ENCODE measurements around the gene IL1RAP.

IL1RAP gene

GRCh38 chr3:190577225-190577624 is 63.3 kb downstream of the IL1RAP start:
- no peak for DNase-seq (ENCODE audit: low read depth)

DNA sequence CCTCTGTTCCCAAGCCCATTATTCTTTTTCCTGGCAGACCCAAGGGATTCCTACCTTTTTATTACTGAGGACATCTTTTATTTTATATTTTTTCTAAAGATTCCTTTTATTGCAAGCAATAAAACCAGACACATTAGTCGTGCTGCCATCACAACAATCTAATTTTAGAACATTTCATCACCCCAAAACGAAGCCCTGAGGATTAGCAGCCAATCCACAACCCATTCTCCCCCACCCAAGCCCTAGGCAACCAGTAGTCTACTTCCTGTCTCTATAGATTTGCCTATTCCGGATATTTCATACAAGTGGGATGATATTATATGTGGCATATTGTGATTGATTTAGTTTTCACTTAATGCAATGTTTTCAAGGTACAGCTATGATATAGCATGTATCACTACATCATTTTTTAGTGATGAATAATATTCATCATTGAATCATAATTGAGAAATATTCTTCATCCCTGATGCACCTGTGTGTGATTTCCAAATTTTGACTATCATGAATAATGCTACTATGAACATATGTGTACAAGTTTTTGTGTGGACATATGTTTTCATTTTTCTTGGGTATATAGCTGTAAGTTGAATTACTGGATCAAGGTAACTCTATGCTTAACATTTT is 65.7 kb downstream of the IL1RAP start:
- DNase-seq (ENCODE audit: low read depth) = no peak

DNA sequence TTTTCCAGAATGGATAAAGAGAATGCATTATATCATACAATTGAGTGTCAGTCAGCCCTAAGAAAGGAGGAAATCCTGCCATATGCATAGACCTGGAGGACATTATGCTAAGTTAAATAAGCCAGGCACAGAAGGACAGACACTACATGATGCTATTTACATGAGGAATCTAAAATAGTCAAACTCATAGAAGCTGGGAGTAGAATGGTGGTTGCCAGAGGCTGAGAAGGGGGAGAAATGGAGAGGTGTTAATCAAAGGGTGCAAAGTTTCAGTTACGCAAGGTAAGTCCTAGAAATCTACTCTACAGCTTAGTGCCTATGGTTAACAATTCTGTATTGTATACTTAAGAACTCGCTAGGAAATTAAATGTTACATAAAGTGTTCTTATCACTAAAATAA is 66.5 kb downstream of the IL1RAP start:
- no peak for DNase-seq (ENCODE audit: low read depth)

DNA sequence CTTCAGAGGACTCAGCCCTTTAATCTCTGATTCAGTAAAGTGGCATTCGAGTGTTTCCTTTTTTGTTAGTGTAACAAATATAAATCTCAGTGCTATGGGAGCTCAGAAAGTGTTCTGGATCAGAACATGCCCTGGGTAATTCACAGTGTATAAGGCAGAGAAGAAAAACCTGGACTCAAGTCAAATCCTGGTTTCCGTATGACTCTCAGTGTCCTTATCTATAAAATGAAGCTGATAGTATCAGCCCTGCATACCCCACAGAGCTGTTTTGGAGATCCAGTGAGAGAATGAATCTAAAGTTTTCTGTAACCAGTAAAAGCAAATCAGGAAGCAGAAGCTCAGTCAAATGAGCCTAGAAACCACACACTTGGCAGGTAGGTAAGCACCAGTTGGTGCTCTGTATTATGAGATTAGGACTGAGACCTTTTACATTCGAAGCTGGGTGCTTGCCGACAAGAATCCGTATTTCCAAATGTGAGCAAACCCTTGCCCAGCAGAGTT is 67.2 kb downstream of the IL1RAP start:
- DNase-seq (ENCODE audit: low read depth) = no peak

DNA sequence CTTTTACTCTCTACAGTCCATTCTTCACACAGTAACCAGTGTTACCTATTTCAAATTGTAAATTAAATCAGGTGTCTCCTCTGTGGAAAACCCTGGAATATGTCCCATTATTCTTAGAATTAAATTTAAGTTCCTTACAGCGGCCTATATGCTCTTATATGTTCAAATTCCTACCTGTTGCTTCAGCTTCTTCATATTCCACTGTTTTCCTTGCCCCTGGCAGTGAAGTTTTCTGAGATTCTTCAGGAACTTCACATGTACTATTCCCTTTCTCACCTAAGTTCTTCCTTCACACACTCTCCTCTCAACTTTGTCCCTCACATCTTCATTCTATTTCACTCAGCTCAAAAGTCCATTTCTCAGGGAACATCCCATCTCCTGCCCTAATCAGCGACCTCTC is 68.8 kb downstream of the IL1RAP start:
- no peak for DNase-seq (ENCODE audit: low read depth)

DNA sequence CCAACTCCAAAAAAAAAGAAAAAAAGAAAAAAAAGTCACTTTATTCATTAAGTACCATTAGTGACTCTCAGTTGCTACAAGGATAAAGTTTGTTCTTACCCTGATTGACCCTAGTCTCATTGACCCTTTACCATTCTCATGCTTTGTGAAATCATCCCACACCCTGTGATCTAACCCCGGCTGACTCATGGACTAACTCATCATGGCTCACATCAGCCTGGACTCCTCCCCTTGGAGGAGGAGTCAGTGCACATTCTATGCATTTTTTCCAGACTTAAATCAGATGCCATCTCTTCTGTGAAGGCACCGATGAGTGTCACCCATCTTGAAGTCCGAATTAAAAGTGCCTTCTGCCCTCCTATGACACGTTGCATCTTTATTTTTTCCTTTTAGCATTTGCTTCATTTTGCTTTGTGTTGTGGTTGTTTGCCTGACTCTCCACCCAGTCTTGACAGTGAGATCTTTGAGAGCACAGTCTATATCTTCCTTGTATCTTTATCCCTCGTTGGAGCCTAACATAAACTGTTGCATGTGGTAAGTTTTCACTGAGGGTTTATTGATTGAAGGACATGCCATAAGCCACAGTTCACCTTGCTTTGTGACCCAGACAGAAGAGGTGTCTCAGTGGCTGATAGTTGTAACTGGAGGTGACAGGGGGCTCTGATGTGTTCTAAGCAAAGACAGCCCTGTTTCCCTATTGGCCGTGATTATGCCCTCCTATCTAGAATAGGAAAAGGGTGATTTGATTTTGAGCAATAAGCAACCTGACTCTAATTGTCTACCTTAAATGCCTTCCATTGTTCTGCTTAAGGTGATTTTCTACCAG is 72.1 kb downstream of the IL1RAP start:
- DNase-seq (ENCODE audit: low read depth) = peak; percentile 33

GRCh38 chr3:190586631-190587011 is 72.7 kb downstream of the IL1RAP start:
- peak; percentile 35 for DNase-seq (ENCODE audit: low read depth)

DNA sequence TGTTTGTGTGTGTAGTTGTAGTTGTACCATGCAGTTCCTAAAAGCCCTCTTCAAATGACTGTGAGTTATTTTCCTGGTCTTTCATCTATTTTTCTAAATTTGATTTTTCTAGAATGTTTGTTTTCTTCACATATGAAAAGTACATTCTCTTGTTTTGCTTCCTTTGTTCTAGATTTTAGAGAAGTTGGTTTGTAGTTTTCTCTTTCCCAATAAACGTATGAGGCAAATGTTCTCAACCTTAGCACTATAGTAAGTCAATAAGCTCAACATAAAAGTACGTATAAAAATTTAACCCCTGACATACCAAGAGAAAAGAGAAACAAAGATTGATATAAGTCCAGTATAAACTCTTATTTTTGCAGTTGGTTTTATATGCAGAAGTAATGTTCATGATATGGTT is 74.7 kb downstream of the IL1RAP start:
- DNase-seq (ENCODE audit: low read depth) = no peak

DNA sequence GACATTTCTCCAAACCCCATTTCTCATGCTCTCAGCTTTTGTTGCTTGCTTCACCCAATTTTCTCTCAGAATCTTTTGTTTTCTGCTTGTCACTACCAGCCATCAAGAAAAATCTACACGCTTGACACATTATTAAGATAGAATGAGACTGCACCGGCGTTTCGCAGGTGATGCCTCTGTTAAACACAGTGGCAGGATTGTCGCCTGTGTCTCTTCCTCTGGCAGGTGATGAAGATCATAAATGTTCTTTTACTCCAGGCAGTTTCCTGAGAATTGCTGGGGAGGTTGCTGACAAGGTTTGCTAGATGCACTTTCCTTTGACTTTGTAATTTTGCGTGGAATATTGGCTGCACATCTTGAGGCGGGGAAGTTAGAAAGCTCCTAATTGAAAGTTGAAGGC is 75.4 kb downstream of the IL1RAP start:
- DNase-seq (ENCODE audit: low read depth) = no peak

GRCh38 chr3:190591080-190591479 is 77.2 kb downstream of the IL1RAP start:
- DNase-seq (ENCODE audit: low read depth) = no peak

- no peak for DNase-seq (ENCODE audit: low read depth)
These were observed 79.2 kb downstream of the IL1RAP start for GRCh38 chr3:190593075-190593474.

DNA sequence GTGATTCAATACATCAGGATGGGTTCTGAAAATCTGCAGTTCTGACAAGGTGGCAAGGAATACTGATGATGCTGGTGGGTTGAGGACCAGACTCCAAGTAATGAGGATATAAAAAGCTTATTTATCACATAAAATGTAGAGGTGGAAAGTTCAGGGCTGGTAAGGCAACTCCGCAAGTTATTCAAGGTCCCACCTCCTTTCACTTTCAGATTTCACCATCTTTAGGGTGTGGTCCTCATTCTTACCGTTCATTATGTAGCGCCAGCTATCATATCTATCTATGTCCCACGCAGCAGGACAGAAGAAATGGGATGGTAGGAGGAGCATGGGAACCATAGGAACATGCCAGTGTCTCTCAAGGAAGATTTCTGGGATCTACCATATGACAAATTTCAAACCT is 80.3 kb downstream of the IL1RAP start:
- DNase-seq (ENCODE audit: low read depth) = no peak

DNA sequence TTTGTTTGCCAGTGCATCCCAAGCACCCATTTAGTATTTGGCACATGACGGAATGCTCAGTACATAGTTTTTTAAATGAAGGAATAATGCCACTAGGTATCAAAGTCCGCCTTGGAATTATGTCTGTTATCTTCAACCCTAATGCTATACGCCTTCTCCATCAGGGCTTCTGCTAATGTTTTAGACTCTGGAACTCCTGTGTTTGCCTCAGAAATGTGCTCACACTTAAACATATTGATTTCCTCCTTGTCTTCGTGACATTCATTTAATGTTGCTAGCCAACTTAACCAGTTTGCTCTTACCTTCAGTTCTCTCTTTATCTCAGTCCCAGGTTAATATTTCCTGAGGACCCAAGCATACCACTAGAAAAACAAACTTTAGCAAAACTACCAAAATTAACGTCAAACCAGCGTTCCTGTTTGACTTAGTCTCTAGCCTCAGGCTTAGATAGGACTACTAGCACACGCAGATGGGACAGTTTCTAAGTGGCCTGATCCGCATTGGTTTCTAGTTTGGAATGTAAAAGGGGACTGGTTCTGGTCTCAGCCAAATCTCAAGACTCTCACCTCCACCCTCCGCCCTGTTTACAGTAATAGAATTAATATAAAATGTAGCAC is 81.4 kb downstream of the IL1RAP start:
- no peak for DNase-seq (ENCODE audit: low read depth)

DNA sequence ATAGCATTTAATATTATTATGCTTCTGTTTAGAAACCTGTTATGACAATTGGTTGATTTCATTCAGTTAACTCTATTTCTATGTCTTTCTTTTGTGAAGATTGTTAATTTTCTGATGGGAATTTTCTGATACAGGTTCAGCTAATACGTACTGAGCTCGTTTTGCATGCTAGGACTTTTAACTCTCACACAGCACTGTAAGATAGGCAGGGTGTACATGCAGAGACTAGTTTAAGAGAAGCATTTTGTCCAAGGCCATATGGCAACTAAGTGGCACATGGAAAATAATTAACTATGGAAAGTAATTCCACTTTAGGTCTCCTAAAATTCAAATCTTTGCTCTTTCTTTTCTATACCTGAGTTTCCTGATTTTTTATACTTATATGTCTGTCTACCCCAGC is 81.9 kb downstream of the IL1RAP start:
- DNase-seq (ENCODE audit: low read depth) = no peak

DNA sequence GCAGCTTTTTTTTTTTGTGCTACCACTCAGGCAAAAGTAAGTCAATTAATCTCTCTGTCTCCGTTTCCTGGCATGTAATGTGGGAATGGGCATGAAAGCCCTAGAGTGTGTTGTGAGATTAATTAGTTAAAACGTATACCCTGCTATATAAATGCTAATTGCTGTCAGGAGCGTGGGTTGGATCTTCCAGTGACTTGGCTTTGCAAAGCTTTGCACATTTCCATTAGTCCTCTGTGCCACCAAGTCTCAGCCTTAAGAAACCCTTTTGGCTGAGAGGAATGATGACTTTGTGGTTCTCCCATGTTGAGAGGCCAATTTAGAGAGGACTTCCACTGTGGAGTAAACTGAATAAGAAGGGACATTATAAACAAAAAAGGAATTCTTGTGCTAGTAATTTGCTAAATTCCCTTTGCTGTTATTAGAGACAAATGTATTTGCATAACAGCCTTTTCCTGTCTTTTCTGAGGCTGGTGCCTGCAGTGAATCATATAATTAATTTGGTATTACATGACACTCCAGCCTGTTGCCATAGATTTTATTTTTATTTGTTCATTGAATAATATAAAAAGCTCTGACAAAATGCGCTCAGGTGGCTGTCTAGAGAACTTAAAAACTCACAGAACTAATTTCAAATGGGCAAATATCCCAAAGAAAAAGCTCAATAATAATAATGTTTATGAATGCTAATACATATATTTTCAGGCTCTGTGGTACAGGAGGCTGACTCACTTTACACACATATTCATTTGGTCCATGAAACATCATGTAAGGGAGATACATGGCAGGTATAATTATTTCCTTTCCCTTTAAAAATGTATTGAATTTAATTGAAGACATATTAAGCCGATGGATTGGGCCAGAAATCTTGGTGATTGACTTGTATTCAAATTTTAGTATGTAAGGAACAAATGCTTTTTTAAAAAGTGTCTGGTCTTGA is 82.7 kb downstream of the IL1RAP start:
- DNase-seq (ENCODE audit: low read depth) = no peak

DNA sequence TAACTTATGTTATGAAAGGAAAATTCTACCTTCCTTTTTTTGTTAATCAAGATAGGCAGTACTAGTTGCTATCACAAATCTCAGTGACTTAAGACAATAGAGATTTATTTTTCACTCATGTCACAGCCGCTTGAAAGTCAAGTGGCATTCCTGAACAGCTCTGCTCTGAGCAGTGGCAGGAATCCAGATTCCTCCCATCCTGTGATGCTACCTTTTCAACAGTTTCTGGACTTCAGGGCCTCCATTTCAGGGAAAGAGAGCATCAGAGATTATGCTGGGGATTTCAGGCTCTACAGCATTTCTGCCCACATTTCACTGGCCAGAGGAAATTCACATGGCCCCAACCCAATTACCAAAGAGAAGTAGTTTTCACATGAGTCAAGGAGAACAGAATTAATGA is 83.4 kb downstream of the IL1RAP start:
- DNase-seq (ENCODE audit: low read depth) = no peak

DNA sequence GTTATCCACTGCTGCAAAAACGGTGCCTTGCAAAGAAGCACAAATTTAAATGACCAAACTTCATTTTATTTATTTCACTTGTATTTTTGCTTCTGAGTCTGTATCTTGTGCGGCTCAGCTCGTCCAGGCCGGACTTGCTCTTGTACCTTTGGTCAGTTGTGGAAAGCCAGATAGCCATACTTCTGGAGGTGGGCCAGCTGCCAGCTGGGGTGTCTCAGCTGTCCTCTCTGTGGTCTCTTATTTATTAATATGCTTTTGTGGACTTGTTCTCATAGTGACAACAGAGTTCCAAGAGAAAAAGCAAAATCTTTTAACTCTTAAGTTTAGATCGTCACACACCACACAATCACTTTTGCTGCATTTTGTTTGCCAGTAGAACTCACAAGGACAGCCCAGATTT is 87.7 kb downstream of the IL1RAP start:
- no peak for DNase-seq (ENCODE audit: low read depth)

GRCh38 chr3:190605385-190605784 is 91.5 kb downstream of the IL1RAP start:
- DNase-seq (ENCODE audit: low read depth) = no peak

GRCh38 chr3:190606596-190606995 is 92.7 kb downstream of the IL1RAP start:
- DNase-seq (ENCODE audit: low read depth) = no peak

DNA sequence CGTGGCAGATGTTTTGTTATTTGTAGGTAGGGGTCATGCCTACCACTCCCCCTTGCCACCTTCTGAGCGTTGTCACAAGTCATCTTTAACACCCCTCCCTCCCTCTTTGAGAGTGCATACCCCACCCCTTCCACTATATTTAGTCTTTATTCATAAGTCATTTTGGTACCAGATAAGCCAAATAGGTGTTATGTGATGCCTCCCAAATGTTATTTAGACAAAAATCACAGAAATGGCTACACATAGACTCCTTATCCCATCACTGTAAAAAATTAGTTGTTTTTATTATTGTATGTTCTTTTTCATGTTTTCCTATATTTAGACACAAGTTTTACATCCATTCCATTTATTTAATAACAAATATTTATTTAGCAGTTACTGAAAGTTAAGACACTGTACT is 93.1 kb downstream of the IL1RAP start:
- DNase-seq (ENCODE audit: low read depth) = no peak

- DNase-seq (ENCODE audit: low read depth) = no peak
These were observed 95.1 kb downstream of the IL1RAP start for GRCh38 chr3:190608850-190609589.

Data from stimulated activated CD4-positive, alpha-beta T cell treated with anti-CD3 and anti-CD28 coated beads, Interleukin-2, amount 100 ng/mL, for 4 hours (primary cell).